Measurements from ENCODE around the gene XRCC4.

DNA sequence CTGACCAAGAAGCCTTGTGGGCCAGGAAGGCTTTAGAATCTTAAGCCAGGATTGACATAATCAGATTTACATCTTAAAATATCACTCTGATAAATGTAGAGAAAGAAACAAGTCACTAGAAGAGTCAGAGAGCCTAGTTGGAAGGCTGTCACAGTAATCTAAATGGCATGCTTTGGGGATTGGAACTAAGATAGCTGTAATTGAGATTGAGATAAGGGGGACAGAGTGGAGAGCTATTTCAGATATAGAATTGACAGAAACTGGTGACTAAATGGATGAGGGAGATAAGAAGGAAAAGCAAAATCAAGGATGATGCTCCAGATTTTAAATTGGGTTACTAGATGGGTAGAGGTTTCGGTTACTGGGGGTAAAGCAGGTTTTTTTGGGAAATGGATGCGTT, 100.5 kb downstream of the XRCC4 start:
- TF ChIP-seq CTCF (IDR thresholded peaks at IDR 0.05; ENCODE audit: insufficient read depth, low read depth, low read length) (no peak), EZH2 (IDR thresholded peaks at IDR 0.05; ENCODE audit: insufficient read depth, low read length) (no peak)

Data from astrocyte (in vitro differentiated cells and primary cell).